Naive B cell (primary cell): ENCODE measurements around the gene IFNGR2. TPM values are rescaled to one million over a fixed set of nuclear protein-coding genes. Genes with fewer than 3 reads are reported as not detected.
"Not testable (repeated sequence)": the region's sequence is repeated elsewhere in the genome, so short reads cannot be mapped to it uniquely, and the experiment has no call there.

Experiments used
- ATAC-seq, 2 donors: fragments of 150-1000 bp; cut with Tn5 transposase; 2 replicates each; pipeline ENCODE4 v1.10.0; 2021; ENCODE audit warnings: low read depth in 2 of 2, mild to moderate bottlenecking in 2 of 2, moderate library complexity in 2 of 2
- DNase-seq: peaks from one replicate; pipeline ENCODE4 v3.0.0; 2022
- H3K27ac Mint-ChIP-seq, 6 donors: one replicate each; pipeline ENCODE4 v1.8.0; 2020 to 2022; ENCODE audit warnings: mild to moderate bottlenecking in 6 of 6, mixed read lengths in 6 of 6, moderate library complexity in 5 of 6, inconsistent platforms in 2 of 6
- H3K27me3 Mint-ChIP-seq, 3 donors: one replicate each; pipeline ENCODE4 v1.8.0; 2021 to 2022; ENCODE audit warnings: mixed read lengths in 3 of 3, mild to moderate bottlenecking in 1 of 3
- H3K36me3 Mint-ChIP-seq, 2 donors: one replicate each; pipeline ENCODE4 v1.8.0; 2020 to 2022; ENCODE audit warnings: mixed read lengths in 2 of 2, inconsistent platforms in 1 of 2, mild to moderate bottlenecking in 1 of 2
- H3K4me1 Mint-ChIP-seq, 3 donors: one replicate each; pipeline ENCODE4 v1.8.0; 2020 to 2022; ENCODE audit warnings: mixed read lengths in 3 of 3, inconsistent platforms in 1 of 3, mild to moderate bottlenecking in 1 of 3, moderate library complexity in 1 of 3
- H3K4me3 Mint-ChIP-seq, 8 donors: one replicate each; pipeline ENCODE4 v1.8.0; 2020 to 2022; ENCODE audit warnings: mild to moderate bottlenecking in 8 of 8, mixed read lengths in 8 of 8, moderate library complexity in 8 of 8, inconsistent platforms in 2 of 8
- H3K9me3 Mint-ChIP-seq, 7 donors: one replicate each; pipeline ENCODE4 v1.8.0; 2020 to 2022; ENCODE audit warnings: mixed read lengths in 7 of 7, mild to moderate bottlenecking in 5 of 7, inconsistent platforms in 2 of 7, moderate library complexity in 1 of 7
- polyA plus RNA-seq, 6 donors: library from polyadenylated mRNA; unstranded; fragments of 300-500 nt; fragmentation: Illumina TruSeq; gene quantifications; one replicate each; pipeline ENCODE4 v1.2.3, GENCODE V29; 2021; ENCODE audit warnings: low read depth in 6 of 6

IFNGR2 gene
- polyA plus RNA-seq, 6 donors from 2014 or later, result 120 to 177 (median 144) TPM

DNA sequence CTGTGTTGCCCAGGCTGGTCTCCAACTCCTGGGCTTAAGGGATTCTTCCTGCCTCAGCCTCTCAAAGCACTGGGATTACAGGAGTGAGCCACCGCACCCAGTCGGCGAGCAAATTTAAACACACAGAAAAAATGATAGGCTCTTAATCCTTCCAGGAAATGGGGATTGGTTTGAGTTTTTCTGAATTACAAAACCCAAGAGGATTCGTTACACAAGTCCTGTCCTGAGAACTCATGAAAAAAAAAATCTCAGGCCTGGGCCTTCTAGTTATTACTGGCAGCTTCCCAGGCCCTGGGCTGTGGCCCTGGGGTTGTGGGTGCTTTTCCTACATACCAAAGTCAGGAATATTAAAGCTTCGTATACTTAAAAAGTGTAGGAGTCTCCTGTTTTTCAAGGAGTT lies 6.3 kb upstream of the IFNGR2 start:
- no peaks in the 10 kb centered on the region for H3K9me3 Mint-ChIP-seq
- H3K36me3 Mint-ChIP-seq, result no peaks in the 10 kb centered on the region
- no peaks in the 10 kb centered on the region for H3K27me3 Mint-ChIP-seq
- ATAC-seq (no peak), DNase-seq (no peak)
- no peak overlapping the region for H3K4me3 Mint-ChIP-seq
- peak overlapping the region in 1 of 6 donors; percentile 28 for H3K27ac Mint-ChIP-seq
- H3K4me1 Mint-ChIP-seq, result peaks cover 51 to 71% (median 63%) of the 10 kb centered on the region in 3 donors

DNA sequence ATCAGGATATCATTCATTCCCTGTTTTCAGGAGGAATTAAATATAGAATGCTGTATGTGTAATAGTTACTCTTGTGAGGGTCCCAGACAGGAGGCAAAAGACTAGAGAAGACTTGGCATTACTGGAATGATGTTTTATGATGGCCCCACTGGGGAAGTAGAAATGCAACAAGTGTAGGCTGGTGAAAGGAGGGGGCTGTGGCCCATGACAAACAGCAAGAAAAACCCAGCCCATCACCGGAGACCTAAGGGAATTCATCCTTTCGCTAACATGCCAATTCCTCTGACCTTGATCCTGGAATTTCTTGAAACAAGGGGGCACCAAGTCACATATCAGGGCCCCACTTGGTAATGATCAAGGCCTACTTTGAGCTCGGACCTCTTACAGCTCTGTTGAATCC lies 5.5 kb upstream of the IFNGR2 start:
- Mint-ChIP-seq H3K4me1 (peaks cover 46 to 72% (median 57%) of the 10 kb centered on the region in 3 donors), H3K27ac (peak overlapping the region in 2 of 6 donors; percentile 9 to 60), H3K4me3 (peak overlapping the region in 2 of 8 donors; percentile 36 to 54), H3K9me3 (no peaks in the 10 kb centered on the region), H3K36me3 (no peaks in the 10 kb centered on the region), H3K27me3 (no peaks in the 10 kb centered on the region)
- DNase-seq, result no peak
- no peak for ATAC-seq

DNA sequence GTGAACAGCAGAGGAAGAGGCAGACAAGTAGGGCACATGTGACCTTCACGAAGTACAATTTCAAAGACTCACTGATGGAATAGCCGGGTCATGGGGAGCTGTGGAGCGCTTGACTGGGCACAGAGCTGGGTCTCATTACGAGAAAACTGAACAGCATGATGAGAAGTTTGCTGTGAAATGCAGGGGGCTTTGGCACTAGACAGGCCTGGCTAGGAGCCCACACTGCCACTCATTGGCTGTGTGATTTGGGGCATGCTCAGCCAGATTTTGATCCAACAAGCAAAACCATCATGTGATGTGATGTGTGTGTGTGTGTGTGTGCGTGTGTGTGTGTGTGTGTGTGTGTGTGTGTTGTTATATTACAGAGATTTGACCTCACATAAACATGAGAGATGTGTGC lies 4.9 kb upstream of the IFNGR2 start:
- Mint-ChIP-seq H3K27ac (peak overlapping the region; percentile 9 to 87 (median 76)), H3K4me1 (peaks cover 43 to 70% (median 53%) of the 10 kb centered on the region in 3 donors), H3K36me3 (no peaks in the 10 kb centered on the region), H3K9me3 (no peaks in the 10 kb centered on the region), H3K4me3 (no peak overlapping the region), H3K27me3 (no peaks in the 10 kb centered on the region)
- DNase-seq (no peak), ATAC-seq (no peak)

DNA sequence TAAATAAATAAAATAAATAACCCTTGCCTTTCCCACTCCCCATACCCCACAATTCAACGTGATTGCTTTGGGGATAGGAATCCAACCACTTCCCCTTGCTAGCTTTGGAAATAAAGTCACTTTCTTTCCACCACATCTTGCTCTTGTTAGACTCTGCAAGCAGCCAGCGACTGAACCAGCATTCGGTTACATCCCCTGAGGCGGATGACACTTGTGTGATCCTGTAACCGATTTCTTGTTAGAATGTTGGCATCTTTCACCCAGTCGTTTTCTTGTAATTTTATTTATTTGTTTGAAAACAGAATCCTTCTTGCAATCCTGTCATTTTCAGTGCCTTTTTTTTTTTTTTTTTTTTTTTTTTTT lies 1.6 kb upstream of the IFNGR2 start:
- Mint-ChIP-seq H3K27ac (peak overlapping the region in 2 of 6 donors; percentile 86 to 96), H3K4me1 (peaks cover 46 to 69% (median 59%) of the 10 kb centered on the region in 3 donors), H3K9me3 (peaks cover 0 to 3% (median 0%) of the 10 kb centered on the region in 7 donors), H3K4me3 (peak overlapping the region in 3 of 8 donors; percentile 24 to 93 (median 86)), H3K36me3 (peaks cover 7 to 11% of the 10 kb centered on the region in 2 donors), H3K27me3 (no peaks in the 10 kb centered on the region)
- no peak for DNase-seq
- no peak for ATAC-seq

DNA sequence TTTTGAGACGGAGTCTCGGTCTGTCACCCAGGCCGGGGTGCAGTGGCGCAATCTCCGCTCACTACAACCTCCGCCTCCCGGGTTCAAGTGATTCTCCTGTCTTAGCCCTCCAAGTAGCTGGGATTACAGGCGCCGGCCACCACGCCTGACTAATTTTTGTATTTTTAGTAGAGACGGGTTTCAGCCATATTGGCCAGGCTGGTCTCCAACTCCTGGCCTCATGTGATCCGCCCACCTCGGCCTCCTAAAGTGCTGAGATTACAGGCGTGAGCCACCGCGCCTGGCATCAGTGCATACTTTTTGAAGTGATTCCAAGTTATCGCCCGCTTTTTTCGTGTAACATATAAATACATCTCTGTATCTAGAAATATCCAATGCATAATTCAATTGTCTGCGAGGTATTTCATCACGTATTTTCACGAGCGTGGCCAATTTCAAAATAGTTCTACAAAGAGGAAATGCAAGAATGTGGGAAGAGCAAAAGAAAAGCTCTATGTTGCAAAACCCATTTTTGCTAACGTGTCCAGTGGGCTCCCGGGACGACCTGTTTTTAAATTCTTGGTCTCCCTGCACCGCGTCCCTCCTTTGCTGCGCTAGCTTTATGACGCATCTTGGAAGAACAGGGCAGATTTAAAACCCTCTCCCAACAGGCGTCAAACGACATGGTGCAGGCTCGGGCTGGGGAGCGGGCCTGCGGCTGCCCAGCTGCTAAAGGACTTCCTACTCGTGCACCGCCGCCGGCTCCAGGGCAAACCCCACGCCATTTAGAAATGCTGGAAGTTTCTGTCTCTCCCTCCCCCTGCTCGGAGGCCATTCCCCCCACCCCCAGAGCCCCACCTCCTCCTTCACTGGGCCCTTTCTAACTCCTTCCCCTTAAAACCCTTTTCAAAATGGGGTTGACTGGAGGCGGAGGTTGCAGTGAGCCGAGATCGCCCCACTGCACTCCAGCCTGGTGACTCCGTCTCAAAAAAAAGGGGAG lies 923 bp upstream of the IFNGR2 start:
- H3K4me3 Mint-ChIP-seq, result peak overlapping the region; percentile 85 to 98 (median 90)
- peak; percentile 48 for DNase-seq
- peaks cover 0 to 3% (median 0%) of the 10 kb centered on the region in 7 donors for H3K9me3 Mint-ChIP-seq
- peak overlapping the region; percentile 82 to 97 (median 90) for H3K27ac Mint-ChIP-seq
- no peaks in the 10 kb centered on the region for H3K27me3 Mint-ChIP-seq
- peaks cover 53 to 76% (median 66%) of the 10 kb centered on the region in 3 donors for H3K4me1 Mint-ChIP-seq
- peak; percentile 53 to 55 for ATAC-seq
- H3K36me3 Mint-ChIP-seq, result peaks cover 7 to 11% of the 10 kb centered on the region in 2 donors

DNA sequence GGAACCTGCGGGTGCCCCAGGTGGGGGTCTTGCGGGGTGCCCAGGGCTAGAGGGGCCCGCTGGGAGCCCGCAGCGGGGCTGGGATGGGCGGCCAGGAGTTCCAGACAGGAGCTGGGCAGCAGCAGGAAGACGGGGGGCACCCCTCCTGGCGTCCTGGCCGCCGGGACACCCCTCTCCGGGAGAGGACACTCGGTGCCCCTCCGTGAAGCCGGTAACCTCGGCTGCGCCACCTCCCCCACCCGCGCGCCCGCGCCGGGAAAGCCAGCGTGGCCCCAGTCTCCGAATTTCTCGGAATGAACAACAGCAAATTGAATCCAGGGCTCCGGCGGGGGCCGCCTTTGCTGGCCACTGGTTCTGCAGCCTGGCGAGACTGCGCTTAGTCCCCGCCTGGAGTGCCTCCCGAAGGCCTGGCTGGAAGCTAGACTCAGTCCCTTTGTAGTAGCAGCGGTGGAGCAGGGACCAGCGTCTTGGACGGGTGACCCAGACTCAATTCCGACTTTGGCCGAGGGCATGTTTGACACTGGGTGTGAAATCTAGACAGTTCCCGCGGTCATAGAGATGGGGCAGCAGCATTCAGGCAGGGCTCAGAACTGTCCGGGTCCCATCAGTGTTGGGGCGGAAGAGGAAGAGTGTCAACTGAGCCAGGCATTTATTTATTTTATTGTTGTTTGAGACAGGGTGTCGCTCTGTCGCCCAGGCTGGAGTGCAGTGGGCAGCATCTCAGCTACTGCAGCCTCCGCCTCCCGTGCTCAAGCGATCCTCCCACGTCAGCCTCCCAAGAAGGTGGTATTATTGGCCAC lies 773 bp downstream of the IFNGR2 start:
- H3K27ac Mint-ChIP-seq, result peak overlapping the region; percentile 97 to 99 (median 98)
- peaks cover 7 to 11% of the 10 kb centered on the region in 2 donors for H3K36me3 Mint-ChIP-seq
- ATAC-seq (peak; percentile 31 to 45), DNase-seq (peak; percentile 50)
- peaks cover 0 to 3% (median 0%) of the 10 kb centered on the region in 7 donors for H3K9me3 Mint-ChIP-seq
- H3K4me3 Mint-ChIP-seq, result peak overlapping the region; percentile 94 to 100 (median 98)
- peaks cover 48 to 77% (median 67%) of the 10 kb centered on the region in 3 donors for H3K4me1 Mint-ChIP-seq
- no peaks in the 10 kb centered on the region for H3K27me3 Mint-ChIP-seq

DNA sequence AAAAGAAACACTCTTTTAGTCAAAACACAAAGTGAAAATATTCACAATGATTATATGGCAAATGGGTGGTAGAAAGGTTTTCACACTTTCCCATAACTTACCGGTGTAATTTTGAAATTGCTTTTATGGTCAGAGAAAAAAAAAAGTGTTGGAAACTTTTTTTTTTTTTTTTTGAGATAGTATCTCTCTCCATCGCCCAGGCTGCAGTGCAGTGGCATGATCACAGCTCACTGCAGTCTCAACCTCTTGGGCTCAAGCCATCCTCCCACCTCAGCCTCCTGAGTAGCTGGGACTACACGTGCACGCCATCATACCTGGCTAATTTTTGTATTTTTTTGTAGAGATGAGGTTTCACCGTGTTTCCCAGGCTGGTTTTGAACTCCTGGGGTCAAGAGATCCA lies 3.3 kb downstream of the IFNGR2 start:
- no peaks in the 10 kb centered on the region for H3K27me3 Mint-ChIP-seq
- peaks cover 0 to 3% (median 0%) of the 10 kb centered on the region in 7 donors for H3K9me3 Mint-ChIP-seq
- peak overlapping the region; percentile 47 to 99 (median 84) for H3K27ac Mint-ChIP-seq
- peak overlapping the region; percentile 94 to 100 (median 98) for H3K4me3 Mint-ChIP-seq
- DNase-seq, result no peak
- peaks cover 7 to 11% of the 10 kb centered on the region in 2 donors for H3K36me3 Mint-ChIP-seq
- peaks cover 48 to 83% (median 72%) of the 10 kb centered on the region in 3 donors for H3K4me1 Mint-ChIP-seq
- ATAC-seq, result no peak

DNA sequence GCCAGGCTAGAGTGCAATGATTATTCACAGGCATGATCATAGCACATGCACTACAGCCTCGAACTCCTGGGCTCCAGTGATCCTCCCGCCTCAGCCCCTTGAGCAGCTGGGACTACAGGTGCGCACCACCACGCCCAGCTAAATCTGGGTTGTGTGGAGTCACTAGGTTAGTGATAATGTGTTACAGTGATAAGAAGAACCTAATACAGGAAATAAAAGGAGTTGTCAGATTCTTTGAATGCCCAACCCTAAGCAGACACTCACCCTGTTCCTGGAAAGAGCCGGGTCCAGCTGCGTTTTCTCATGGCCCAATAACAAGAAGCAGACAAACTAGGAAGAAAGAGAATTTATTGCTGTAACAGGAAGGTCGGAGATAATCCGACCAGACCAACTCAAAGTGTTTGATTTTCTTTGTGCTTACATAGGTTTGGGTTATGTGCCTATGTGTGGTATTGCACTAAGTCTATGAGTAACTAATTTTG lies 8.8 kb downstream of the IFNGR2 start:
- Mint-ChIP-seq H3K9me3 (no peaks in the 10 kb centered on the region), H3K4me3 (peak overlapping the region in 6 of 8 donors; percentile 15 to 70 (median 44)), H3K27ac (peak overlapping the region; percentile 87 to 98 (median 94)), H3K27me3 (no peaks in the 10 kb centered on the region), H3K36me3 (peaks cover 0 to 5% of the 10 kb centered on the region in 2 donors), H3K4me1 (peaks cover 50 to 81% (median 70%) of the 10 kb centered on the region in 3 donors)
- no peak for ATAC-seq
- no peak for DNase-seq

DNA sequence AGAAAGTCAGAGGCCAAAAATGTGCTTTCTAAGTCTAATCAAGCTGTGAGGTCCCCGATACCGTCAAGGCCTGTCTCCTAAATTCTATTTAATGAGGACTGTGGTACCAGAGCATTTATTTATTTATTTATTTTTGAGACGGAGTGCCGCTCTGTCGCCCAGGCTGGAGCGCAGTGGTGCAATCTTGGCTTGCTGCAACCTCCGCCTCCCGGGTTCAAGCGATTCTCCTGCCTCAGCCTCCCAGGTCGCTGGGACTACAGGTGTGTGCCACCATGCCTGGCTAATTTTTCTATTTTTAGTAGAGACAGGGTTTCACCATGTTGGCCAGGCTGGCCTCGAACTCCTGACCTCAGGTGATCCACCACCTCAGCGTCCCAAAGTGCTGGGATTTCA lies 9.2 kb downstream of the IFNGR2 start:
- H3K4me1 Mint-ChIP-seq, result peaks cover 45 to 81% (median 66%) of the 10 kb centered on the region in 3 donors
- not testable (repeated sequence) for H3K27me3 Mint-ChIP-seq, H3K36me3 Mint-ChIP-seq, DNase-seq, ATAC-seq, H3K9me3 Mint-ChIP-seq
- peak overlapping the region; percentile 92 to 98 (median 94) for H3K27ac Mint-ChIP-seq
- H3K4me3 Mint-ChIP-seq, result peak overlapping the region in 6 of 8 donors; percentile 56 to 86 (median 66)

DNA sequence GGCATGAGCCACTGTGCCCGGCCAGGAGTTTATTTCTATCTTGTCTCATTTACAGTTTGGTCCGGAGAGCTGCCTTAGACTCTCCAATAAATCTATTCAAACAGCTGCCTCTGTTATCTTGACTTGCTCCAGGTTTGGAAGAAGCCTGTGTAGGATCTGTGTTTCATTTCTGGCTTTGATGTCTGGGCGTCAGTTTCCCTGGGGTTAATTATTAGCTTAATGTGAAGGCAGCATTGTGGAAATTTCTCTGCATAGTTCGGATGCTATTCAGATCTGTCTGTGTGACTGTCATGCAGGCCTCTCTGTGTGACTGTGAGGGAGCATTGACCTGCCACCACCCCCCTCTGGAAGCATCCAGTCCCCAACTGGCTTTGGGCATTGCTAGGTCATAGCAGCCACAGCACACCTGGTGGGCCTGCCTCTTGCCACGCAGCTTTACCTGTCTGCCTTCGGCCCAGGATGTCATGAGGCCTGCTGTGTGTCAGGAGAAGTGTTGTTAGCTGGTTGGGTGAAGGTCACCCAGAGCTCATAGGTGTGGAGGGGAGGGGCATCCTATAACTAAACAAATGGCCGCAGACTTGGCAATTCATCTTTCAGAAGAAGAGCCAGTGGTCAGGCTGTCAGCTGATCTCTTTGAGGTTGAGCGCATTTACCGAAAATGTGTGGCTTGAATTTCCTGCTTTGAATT lies 9.8 kb downstream of the IFNGR2 start:
- no peak for DNase-seq
- Mint-ChIP-seq H3K36me3 (peaks cover 0 to 9% of the 10 kb centered on the region in 2 donors), H3K4me1 (peaks cover 45 to 81% (median 64%) of the 10 kb centered on the region in 3 donors), H3K27ac (peak overlapping the region; percentile 78 to 98 (median 94)), H3K9me3 (no peaks in the 10 kb centered on the region), H3K4me3 (peak overlapping the region; percentile 5 to 86 (median 63)), H3K27me3 (no peaks in the 10 kb centered on the region)
- ATAC-seq, result peak in 1 of 2 donors; percentile 28

DNA sequence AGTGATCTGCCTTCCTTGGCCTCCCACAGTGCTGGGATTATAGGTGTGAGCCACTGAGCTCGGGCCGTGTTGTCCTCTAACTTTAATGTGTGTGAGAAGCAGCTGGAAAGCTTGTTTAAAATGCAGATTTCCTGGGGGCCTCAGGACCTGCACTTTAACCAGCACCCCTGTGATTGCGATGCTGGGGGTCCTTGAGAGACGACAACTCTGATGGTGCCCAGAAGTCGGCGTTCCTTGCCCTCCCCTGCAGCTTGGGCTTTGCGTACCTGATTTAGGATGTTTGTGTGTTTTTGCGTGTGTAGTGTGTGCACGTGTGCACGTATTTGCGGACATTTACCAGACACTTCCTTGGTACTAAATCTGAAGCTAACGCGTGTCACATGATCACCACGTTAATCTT lies 10.9 kb downstream of the IFNGR2 start:
- Mint-ChIP-seq H3K36me3 (peaks cover 0 to 9% of the 10 kb centered on the region in 2 donors), H3K27ac (peak overlapping the region in 3 of 6 donors; percentile 58 to 95 (median 75)), H3K27me3 (no peaks in the 10 kb centered on the region), H3K4me3 (peak overlapping the region in 3 of 8 donors; percentile 16 to 66 (median 32)), H3K4me1 (peaks cover 38 to 74% (median 54%) of the 10 kb centered on the region in 3 donors), H3K9me3 (no peaks in the 10 kb centered on the region)
- no peak for DNase-seq
- no peak for ATAC-seq

DNA sequence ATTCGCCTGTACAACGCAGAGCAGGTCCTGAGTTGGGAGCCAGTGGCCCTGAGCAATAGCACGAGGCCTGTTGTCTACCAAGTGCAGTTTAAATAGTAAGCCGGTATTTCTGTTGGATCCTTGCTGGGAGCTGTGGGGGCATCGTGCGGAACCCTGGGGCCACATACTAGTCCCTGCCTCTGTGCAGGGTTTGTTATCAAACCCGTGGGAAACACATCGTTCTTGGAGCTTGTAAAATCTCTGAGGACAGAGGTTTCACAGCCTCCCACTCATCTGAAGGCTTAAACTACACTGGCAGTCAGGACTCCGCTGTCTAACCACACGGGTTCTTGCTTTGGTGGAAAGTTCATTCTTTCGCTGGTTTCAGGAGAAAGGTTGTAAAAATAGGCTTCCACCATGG lies 11.7 kb downstream of the IFNGR2 start:
- Mint-ChIP-seq H3K4me3 (peak overlapping the region in 3 of 8 donors; percentile 6 to 61 (median 53)), H3K27me3 (no peaks in the 10 kb centered on the region), H3K36me3 (peaks cover 3 to 9% of the 10 kb centered on the region in 2 donors), H3K4me1 (peaks cover 33 to 66% (median 51%) of the 10 kb centered on the region in 3 donors), H3K9me3 (no peaks in the 10 kb centered on the region), H3K27ac (peak overlapping the region in 5 of 6 donors; percentile 74 to 95 (median 80))
- DNase-seq (no peak), ATAC-seq (no peak)
